Retinal pigment epithelial cell (primary cell): Measurements from ENCODE around the gene CFAP61.

Source experiments
- DNase-seq: peaks from one replicate; pipeline ENCODE4 v3.0.0-alpha.2; 2010; ENCODE audit warnings: low read depth
- H3K4me3 ChIP-seq: 2 replicates; pipeline ENCODE4 v1.5.1; 2011; ENCODE audit warnings: mild to moderate bottlenecking, low read length, control low read depth, moderate library complexity
- CTCF ChIP-seq: conservative IDR thresholded peaks from 2 replicates; pipeline ENCODE4 v1.5.1; 2011; ENCODE audit warnings: low read depth, low read length, control low read depth, inconsistent platforms

Gene CFAP61

DNA sequence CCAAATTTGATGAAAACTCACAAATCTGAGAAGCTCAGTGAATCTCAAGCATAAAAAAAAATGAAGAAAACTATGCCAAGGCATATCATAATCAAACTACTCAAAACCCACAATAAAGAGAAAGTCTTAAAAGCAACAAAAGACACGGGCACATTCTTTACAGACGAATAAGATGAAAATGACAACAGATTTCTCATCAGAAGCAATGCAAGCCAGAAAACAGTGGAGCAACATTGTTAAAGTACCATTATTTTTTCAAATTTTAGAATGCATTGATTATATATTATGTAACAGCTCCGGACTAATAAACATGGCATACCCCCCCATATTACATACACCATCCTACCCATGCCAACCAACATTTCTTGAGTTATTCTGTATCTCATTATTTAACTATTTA lies 260.2 kb downstream of the CFAP61 start:
- no peak for TF ChIP-seq CTCF
- DNase-seq: no peak
- H3K4me3 ChIP-seq: no peak overlapping the region

GRCh38 chr20:20317195-20317594 lies 264.9 kb downstream of the CFAP61 start:
- no peak for TF ChIP-seq CTCF
- no peak for DNase-seq
- no peak overlapping the region for H3K4me3 ChIP-seq

- H3K4me3 ChIP-seq: no peak overlapping the region
- DNase-seq: no peak
- TF ChIP-seq CTCF: no peak
These were observed 265.5 kb downstream of the CFAP61 start for GRCh38 chr20:20317621-20318364.

DNA sequence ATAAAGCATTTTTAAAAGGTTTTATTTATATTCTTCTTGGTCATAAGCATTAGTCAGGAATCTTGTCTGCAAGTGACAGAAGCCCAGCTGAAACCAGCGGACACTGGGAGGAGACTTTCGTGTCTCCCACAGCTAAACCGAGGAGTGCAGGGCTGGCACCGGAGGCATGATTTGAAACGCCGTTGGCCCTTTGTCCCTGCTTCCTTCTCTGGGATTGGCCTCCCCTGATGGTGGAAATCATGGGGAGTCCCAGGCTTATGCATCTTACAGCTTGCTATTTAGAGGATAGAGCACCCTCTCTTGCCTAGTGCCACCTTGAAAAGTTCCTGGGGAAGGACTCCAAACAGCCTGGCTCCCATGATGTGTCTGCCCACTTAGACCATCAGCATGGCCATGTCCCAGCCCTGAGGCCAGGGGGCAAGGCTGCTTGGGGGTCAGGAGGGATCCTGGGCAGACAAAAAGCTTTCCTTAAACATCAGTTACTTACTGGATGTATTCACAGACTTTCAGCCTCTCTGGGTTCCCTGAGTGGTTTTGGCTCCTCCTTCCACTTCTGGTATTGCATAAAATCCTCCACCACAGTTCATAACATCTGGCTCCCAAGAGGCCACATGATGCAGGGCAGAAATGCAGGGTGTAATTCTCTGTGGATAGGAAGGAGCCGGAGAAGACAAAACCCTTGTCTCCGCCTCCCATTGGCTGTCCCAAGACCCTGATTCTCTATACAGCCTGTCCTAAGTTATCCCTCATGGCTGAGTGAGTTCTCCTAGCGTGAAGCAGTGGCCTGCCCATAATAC lies 266.2 kb downstream of the CFAP61 start:
- TF ChIP-seq CTCF: no peak
- H3K4me3 ChIP-seq: no peak overlapping the region
- DNase-seq: no peak

DNA sequence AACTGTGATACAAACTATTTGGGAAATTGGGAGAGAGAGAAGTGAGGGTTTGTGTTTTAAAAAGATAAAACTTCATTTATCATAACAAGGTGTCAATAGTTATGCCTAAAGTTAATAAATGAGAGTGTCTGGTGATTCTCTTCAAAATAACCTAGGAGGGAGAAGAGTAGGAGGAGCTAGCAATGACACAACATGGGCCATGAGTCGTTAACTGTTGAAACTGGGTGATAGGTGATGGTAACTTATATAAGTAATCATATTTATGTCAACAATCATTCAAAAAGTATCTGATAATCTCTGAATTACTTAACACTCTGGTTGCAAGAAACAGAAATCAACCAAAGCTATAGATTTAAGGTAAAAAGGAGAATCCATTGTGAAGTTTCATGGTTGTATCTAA lies 268.8 kb downstream of the CFAP61 start:
- DNase-seq: no peak
- H3K4me3 ChIP-seq: no peak overlapping the region
- TF ChIP-seq CTCF: no peak

DNA sequence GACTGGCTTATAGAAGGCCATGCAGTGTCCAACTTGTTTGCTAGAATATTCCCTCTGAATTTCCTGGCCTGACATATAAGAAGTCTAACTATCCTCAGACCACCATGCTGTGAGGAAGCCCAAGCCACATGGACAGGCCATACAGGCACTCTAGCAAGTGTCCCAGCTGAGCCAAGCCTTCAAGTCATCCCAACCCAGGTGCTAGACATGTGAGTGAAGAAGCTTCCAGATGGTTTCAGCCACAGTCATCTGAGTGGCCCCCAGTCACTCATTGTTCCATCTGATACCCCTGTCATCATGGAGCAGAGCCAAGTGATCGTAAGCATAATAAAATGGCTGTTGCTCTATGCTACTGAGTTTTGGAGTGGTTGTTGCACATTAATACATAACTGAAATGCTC lies 269.6 kb downstream of the CFAP61 start:
- no peak for DNase-seq
- TF ChIP-seq CTCF: no peak
- no peak overlapping the region for H3K4me3 ChIP-seq

GRCh38 chr20:20322912-20323311 lies 270.6 kb downstream of the CFAP61 start:
- no peak for TF ChIP-seq CTCF
- H3K4me3 ChIP-seq: no peak overlapping the region
- no peak for DNase-seq
